CD4-positive, alpha-beta T cell (primary cell): Measurements from ENCODE around the gene SGPP1. TPM values are rescaled to one million over a fixed set of nuclear protein-coding genes. Genes with fewer than 3 reads are reported as not detected.

Experiments used
- ATAC-seq: fragments of 200-7000 bp; cut with Tn5 transposase; one replicate; pipeline ENCODE4 v1.10.0; 2022; ENCODE audit warnings: mild to moderate bottlenecking; ENCODE audit not compliant: poor library complexity
- CTCF ChIA-PET: fragments of 350-600 bp; sonication (Branson Sonifier 250); formaldehyde crosslinking; loops from one replicate; lab custom pipeline; 2021; ENCODE audit warnings: antibody characterized with exemption, inconsistent platforms; lab: Charles Lee
- POLR2A ChIA-PET: fragments of 350-600 bp; sonication (Branson Sonifier 250); formaldehyde crosslinking; loops from one replicate; lab custom pipeline; 2021; ENCODE audit warnings: antibody characterized with exemption, inconsistent platforms; lab: Charles Lee
- DNase-seq, 14 experiments: peaks; one replicate each; pipeline ENCODE4 v3.0.0-alpha.2; 2013 to 2020; ENCODE audit warnings: mixed read lengths in 2 of 14
- H3K27ac ChIP-seq, 2 donors: one replicate each; pipeline versions ENCODE4 v1.5.1 to v1.7.0; 2013; ENCODE audit warnings: low read length in 2 of 2, low read depth in 1 of 2, mild to moderate bottlenecking in 1 of 2
- H3K27me3 ChIP-seq, 2 experiments: 1 replicate in 1 of 2; 2 replicates in 1 of 2; pipeline versions ENCODE4 v1.6.1 to v1.7.0; 2013; ENCODE audit warnings: low read length in 2 of 2, control low read depth in 1 of 2, mild to moderate bottlenecking in 1 of 2, moderate library complexity in 1 of 2; ENCODE audit not compliant: insufficient read depth in 2 of 2, control insufficient read depth in 1 of 2
- H3K36me3 ChIP-seq: one replicate; pipeline ENCODE4 v1.6.1; 2013; ENCODE audit warnings: low read length, control low read depth; ENCODE audit not compliant: insufficient read depth
- H3K4me1 ChIP-seq: one replicate; pipeline ENCODE4 v1.6.1; 2013; ENCODE audit warnings: low read length, control low read depth; ENCODE audit not compliant: insufficient read depth
- H3K4me3 ChIP-seq: one replicate; pipeline ENCODE4 v1.5.1; 2013; ENCODE audit warnings: mild to moderate bottlenecking, low read length, moderate library complexity
- H3K9me3 ChIP-seq, 2 experiments: 1 replicate in 1 of 2; 2 replicates in 1 of 2; pipeline versions ENCODE4 v1.6.1 to v1.7.0; 2013; ENCODE audit warnings: low read length in 2 of 2, mild to moderate bottlenecking in 2 of 2, control low read depth in 1 of 2, moderate library complexity in 1 of 2; ENCODE audit not compliant: control insufficient read depth in 1 of 2, insufficient read depth in 1 of 2
- H3K27ac Mint-ChIP-seq: one replicate; pipeline ENCODE4 v1.8.0; 2020; ENCODE audit warnings: mixed read lengths
- H3K27me3 Mint-ChIP-seq: one replicate; pipeline ENCODE4 v1.8.0; 2021; ENCODE audit warnings: mixed read lengths
- H3K36me3 Mint-ChIP-seq: one replicate; pipeline ENCODE4 v1.8.0; 2021; ENCODE audit warnings: low read depth, mixed read lengths
- H3K4me1 Mint-ChIP-seq: one replicate; pipeline ENCODE4 v1.8.0; 2021; ENCODE audit warnings: low read depth, mixed read lengths
- H3K4me3 Mint-ChIP-seq: one replicate; pipeline ENCODE4 v1.8.0; 2020; ENCODE audit warnings: mild to moderate bottlenecking, mixed read lengths
- H3K9me3 Mint-ChIP-seq: one replicate; pipeline ENCODE4 v1.8.0; 2020; ENCODE audit warnings: mixed read lengths
- intact Hi-C, 2 experiments: fragments of 100-400 bp; cut with DNase I in 1 of 2; cut with micrococcal nuclease in 1 of 2; formaldehyde crosslinking; loops; one replicate each; pipeline versions ENCODE4 v1.15.1 to v1.9.0; 2023 to 2025; cut with DNase I, micrococcal nuclease
- total RNA-seq, 174 experiments: library from RNA in 2 of 174; stranded (reverse) in 2 of 174; gene quantifications; one replicate each; pipeline ENCODE4 v1.2.3 and lab custom pipeline; 2021 to 2026
- TF ChIP-seq, protein P1 (sequence below): fragments of 200-600 bp; IDR thresholded peaks from one replicate; pipeline ENCODE4 v1.8.0; 2022; ENCODE audit warnings: antibody characterized with exemption, mild to moderate bottlenecking

The SGPP1 gene
- total RNA-seq, 2 experiments from 2014 or later, result 16.6 to 16.8 TPM

DNA sequence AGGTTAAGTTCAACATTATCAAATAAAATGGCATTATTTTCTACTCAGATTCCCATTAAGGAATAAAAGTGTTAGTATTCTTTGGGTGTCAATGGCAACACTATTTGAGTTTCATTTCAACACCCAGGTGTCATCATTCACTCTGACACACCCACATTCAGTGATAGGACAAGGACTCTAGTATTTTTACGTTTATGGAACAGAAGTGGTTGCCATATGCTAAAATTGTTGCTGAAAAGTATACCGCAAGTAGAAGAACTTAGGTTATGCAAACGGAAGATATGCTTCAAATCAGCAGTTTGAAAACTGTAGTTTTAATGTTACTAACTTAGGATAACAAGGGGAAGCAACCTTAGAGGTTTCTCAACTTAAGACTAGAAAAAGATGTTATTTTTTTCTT lies 20.0 kb upstream of the SGPP1 start:
- ChIA-PET CTCF (interaction anchor here (1.1 kb wide), 1 partner anchor 10 kb away, joined by 4 read pairs; no protein-coding TSS in a partner anchor), POLR2A (no interaction called here)
- Histone ChIP-seq H3K36me3 (no peaks in the 10 kb centered on the region), H3K4me3 (no peak overlapping the region), H3K4me1 (peaks cover 7% of the 10 kb centered on the region), H3K27me3 (no peaks in the 10 kb centered on the region), H3K9me3 (no peaks in the 10 kb centered on the region), H3K27ac (no peak overlapping the region)
- H3K4me3 Mint-ChIP-seq, result no peak overlapping the region
- no peaks in the 10 kb centered on the region for H3K36me3 Mint-ChIP-seq
- DNase-seq (no peak), ATAC-seq (no peak)
- H3K4me1 Mint-ChIP-seq, result peaks cover 18% of the 10 kb centered on the region
- no peaks in the 10 kb centered on the region for H3K9me3 Mint-ChIP-seq
- TF ChIP-seq, protein P1, sequence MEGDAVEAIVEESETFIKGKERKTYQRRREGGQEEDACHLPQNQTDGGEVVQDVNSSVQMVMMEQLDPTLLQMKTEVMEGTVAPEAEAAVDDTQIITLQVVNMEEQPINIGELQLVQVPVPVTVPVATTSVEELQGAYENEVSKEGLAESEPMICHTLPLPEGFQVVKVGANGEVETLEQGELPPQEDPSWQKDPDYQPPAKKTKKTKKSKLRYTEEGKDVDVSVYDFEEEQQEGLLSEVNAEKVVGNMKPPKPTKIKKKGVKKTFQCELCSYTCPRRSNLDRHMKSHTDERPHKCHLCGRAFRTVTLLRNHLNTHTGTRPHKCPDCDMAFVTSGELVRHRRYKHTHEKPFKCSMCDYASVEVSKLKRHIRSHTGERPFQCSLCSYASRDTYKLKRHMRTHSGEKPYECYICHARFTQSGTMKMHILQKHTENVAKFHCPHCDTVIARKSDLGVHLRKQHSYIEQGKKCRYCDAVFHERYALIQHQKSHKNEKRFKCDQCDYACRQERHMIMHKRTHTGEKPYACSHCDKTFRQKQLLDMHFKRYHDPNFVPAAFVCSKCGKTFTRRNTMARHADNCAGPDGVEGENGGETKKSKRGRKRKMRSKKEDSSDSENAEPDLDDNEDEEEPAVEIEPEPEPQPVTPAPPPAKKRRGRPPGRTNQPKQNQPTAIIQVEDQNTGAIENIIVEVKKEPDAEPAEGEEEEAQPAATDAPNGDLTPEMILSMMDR, result no peak
- no peaks in the 10 kb centered on the region for H3K27me3 Mint-ChIP-seq
- intact Hi-C loops, result no loop called here
- no peak overlapping the region for H3K27ac Mint-ChIP-seq

DNA sequence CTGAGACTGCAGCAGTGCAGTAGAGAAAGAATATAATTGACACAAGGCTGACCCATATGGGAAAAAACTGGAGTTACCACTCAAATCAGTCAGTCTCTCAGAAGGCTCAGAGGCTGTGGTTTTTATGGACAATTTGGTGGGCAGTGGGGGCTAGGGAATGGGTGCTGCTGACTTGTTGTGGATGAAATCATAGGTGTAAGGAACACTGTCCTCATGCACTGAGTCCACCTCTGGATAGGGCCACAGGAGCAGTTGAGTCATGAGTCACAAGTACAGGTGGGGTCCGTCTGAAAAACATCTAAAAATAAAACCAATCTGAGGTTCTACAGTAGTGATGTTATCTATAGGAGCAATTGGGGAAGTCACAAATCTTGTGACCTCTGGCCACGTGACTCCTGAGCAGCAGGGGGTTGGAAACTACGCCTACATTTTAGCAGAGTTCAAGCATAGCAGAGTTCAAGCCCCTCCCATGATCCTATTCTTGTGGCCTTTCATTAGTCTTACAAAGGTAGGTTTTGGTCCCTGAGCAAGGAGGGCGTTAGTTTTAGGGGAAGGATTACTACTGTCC lies 18.1 kb upstream of the SGPP1 start:
- no peak overlapping the region for H3K4me3 ChIP-seq
- Mint-ChIP-seq H3K27me3 (no peaks in the 10 kb centered on the region), H3K4me3 (no peak overlapping the region), H3K9me3 (no peaks in the 10 kb centered on the region), H3K36me3 (no peaks in the 10 kb centered on the region), H3K27ac (peak overlapping the region; percentile 61), H3K4me1 (peaks cover 18% of the 10 kb centered on the region)
- intact Hi-C loops, result no loop called here
- H3K9me3 ChIP-seq, result no peaks in the 10 kb centered on the region
- no peaks in the 10 kb centered on the region for H3K36me3 ChIP-seq
- H3K27ac ChIP-seq, result no peak overlapping the region
- peak; percentile 34 for ATAC-seq
- no peaks in the 10 kb centered on the region for H3K27me3 ChIP-seq
- peak in 4 of 14 experiments; percentile 13 to 50 (median 32) for DNase-seq
- H3K4me1 ChIP-seq, result peaks cover 7% of the 10 kb centered on the region
- ChIA-PET CTCF (interaction anchor here (1.0 kb wide), 1 partner anchor 24 kb away, joined by 5 read pairs; no protein-coding TSS in a partner anchor), POLR2A (no interaction called here)
- TF ChIP-seq, protein P1, result no peak

DNA sequence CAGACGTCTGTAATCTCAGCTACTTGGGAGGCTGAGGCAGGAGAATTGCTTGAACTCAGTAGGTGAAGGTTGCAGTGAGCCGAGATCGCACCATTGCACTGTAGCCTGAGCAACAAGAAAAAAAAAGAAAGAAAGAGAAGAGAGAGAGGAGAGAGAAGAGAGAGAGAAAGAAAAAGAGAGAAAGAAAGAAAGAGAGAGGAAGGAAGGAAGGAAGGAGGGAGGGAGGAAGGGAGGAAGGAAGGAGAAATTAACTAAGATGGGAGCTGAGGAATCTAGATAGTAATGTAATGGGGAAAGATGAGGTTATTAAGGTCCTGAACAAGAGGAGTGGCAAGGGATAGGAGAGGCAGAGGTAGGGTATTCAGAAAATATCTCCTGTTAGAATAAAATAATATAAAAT lies 17.4 kb upstream of the SGPP1 start:
- no peaks in the 10 kb centered on the region for H3K9me3 Mint-ChIP-seq
- ChIA-PET POLR2A (no interaction called here), CTCF (no interaction called here)
- no peaks in the 10 kb centered on the region for H3K36me3 Mint-ChIP-seq
- no peaks in the 10 kb centered on the region for H3K27me3 Mint-ChIP-seq
- H3K9me3 ChIP-seq, result no peaks in the 10 kb centered on the region
- TF ChIP-seq, protein P1, result no peak
- no peaks in the 10 kb centered on the region for H3K36me3 ChIP-seq
- DNase-seq (no peak), ATAC-seq (no peak)
- peaks cover 18% of the 10 kb centered on the region for H3K4me1 Mint-ChIP-seq
- H3K27ac Mint-ChIP-seq, result no peak overlapping the region
- intact Hi-C loops, result no loop called here
- H3K4me1 ChIP-seq, result peaks cover 7% of the 10 kb centered on the region
- no peak overlapping the region for H3K4me3 Mint-ChIP-seq
- no peak overlapping the region for H3K27ac ChIP-seq
- H3K4me3 ChIP-seq, result no peak overlapping the region
- no peaks in the 10 kb centered on the region for H3K27me3 ChIP-seq
